Transverse colon (tissue), 4 donors: ENCODE measurements around the gene CCDC197.

Source experiments
- POLR2A ChIP-seq: fragments of 450-650 bp; IDR thresholded peaks from one replicate; pipeline ENCODE4 v1.6.1; 2016; ENCODE audit warnings: antibody characterized with exemption, mild to moderate bottlenecking, moderate library complexity
- POLR2AphosphoS5 ChIP-seq, 3 donors: sonication (generic); formaldehyde crosslinking; IDR thresholded peaks; one replicate each; pipeline ENCODE4 v1.6.1; 2016; ENCODE audit warnings: antibody characterized with exemption in 3 of 3
- TF ChIP-seq, protein P1 (sequence below), 5 experiments: fragments of 200-600 bp in 3 of 5; fragments of 450-650 bp in 2 of 5; sonication (generic) in 3 of 5; IDR thresholded peaks; 1 replicate in 2 of 5; 2 replicates in 3 of 5; pipeline ENCODE4 v1.5.1; 2016 to 2017; ENCODE audit warnings: antibody characterized with exemption in 5 of 5, inconsistent platforms in 3 of 5, mild to moderate bottlenecking in 2 of 5, moderate library complexity in 1 of 5

- no peak for TF ChIP-seq POLR2A
- TF ChIP-seq POLR2AphosphoS5 (IDR thresholded peaks at IDR 0.05) = no peak
- TF ChIP-seq, protein P1, sequence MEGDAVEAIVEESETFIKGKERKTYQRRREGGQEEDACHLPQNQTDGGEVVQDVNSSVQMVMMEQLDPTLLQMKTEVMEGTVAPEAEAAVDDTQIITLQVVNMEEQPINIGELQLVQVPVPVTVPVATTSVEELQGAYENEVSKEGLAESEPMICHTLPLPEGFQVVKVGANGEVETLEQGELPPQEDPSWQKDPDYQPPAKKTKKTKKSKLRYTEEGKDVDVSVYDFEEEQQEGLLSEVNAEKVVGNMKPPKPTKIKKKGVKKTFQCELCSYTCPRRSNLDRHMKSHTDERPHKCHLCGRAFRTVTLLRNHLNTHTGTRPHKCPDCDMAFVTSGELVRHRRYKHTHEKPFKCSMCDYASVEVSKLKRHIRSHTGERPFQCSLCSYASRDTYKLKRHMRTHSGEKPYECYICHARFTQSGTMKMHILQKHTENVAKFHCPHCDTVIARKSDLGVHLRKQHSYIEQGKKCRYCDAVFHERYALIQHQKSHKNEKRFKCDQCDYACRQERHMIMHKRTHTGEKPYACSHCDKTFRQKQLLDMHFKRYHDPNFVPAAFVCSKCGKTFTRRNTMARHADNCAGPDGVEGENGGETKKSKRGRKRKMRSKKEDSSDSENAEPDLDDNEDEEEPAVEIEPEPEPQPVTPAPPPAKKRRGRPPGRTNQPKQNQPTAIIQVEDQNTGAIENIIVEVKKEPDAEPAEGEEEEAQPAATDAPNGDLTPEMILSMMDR (IDR thresholded peaks at IDR 0.05) = no peak
These were observed 19.9 kb upstream of the CCDC197 start for GRCh38 chr14:93977171-93977570.
